Epithelial cell of proximal tubule (primary cell): ENCODE data around the gene TANGO6. TPM values are rescaled to one million over a fixed set of nuclear protein-coding genes. Genes with fewer than 3 reads are reported as not detected.

Experiments used
- DNase-seq: peaks from one replicate; pipeline ENCODE4 v3.0.0-alpha.2; 2011; ENCODE audit warnings: low read depth
- H3K4me3 ChIP-seq: 2 replicates; pipeline ENCODE4 v1.5.1; 2011; ENCODE audit warnings: low read depth, mild to moderate bottlenecking, low read length
- total RNA-seq: library from RNA; depleted of rRNA; stranded (reverse); fragments of >200 nt; gene quantifications from 2 replicates; pipeline ENCODE4 v1.2.3, GENCODE V29; 2015
- TF ChIP-seq, protein P1 (sequence below): conservative IDR thresholded peaks from 2 replicates; pipeline ENCODE4 v1.5.1; 2012; ENCODE audit warnings: low read depth, mild to moderate bottlenecking, low read length

The TANGO6 gene
- total RNA-seq, 1 donor from 2014 or later, result 20.0 TPM

DNA sequence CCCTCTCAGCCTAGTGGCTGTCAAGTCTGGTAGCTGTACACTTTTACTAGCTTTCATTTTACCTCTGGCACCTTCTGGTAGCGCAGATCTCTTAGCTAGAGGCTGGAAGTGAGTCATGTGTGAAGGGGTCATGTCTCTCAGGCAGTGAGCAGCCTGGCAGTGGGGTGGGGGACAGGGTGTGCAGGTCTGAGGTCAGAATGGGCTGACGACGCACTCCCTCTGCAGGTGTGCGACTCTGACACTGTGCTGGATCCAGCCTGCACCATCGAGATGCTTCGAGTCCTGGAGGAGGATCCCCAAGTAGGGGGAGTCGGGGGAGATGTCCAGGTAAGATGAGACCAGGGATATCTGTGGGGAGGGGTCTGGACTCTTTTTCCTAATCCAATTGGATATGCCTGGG is 269.9 kb downstream of the TANGO6 start:
- TF ChIP-seq, protein P1, sequence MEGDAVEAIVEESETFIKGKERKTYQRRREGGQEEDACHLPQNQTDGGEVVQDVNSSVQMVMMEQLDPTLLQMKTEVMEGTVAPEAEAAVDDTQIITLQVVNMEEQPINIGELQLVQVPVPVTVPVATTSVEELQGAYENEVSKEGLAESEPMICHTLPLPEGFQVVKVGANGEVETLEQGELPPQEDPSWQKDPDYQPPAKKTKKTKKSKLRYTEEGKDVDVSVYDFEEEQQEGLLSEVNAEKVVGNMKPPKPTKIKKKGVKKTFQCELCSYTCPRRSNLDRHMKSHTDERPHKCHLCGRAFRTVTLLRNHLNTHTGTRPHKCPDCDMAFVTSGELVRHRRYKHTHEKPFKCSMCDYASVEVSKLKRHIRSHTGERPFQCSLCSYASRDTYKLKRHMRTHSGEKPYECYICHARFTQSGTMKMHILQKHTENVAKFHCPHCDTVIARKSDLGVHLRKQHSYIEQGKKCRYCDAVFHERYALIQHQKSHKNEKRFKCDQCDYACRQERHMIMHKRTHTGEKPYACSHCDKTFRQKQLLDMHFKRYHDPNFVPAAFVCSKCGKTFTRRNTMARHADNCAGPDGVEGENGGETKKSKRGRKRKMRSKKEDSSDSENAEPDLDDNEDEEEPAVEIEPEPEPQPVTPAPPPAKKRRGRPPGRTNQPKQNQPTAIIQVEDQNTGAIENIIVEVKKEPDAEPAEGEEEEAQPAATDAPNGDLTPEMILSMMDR, result no peak
- no peak overlapping the region for H3K4me3 ChIP-seq
- no peak for DNase-seq

DNA sequence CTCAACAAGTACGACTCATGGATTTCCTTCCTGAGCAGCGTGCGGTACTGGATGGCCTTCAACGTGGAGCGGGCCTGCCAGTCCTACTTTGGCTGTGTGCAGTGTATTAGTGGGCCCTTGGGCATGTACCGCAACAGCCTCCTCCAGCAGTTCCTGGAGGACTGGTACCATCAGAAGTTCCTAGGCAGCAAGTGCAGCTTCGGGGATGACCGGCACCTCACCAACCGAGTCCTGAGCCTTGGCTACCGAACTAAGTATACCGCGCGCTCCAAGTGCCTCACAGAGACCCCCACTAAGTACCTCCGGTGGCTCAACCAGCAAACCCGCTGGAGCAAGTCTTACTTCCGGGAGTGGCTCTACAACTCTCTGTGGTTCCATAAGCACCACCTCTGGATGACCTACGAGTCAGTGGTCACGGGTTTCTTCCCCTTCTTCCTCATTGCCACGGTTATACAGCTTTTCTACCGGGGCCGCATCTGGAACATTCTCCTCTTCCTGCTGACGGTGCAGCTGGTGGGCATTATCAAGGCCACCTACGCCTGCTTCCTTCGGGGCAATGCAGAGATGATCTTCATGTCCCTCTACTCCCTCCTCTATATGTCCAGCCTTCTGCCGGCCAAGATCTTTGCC is 271.1 kb downstream of the TANGO6 start:
- no peak overlapping the region for H3K4me3 ChIP-seq
- DNase-seq, result no peak
- TF ChIP-seq, protein P1, result no peak

DNA sequence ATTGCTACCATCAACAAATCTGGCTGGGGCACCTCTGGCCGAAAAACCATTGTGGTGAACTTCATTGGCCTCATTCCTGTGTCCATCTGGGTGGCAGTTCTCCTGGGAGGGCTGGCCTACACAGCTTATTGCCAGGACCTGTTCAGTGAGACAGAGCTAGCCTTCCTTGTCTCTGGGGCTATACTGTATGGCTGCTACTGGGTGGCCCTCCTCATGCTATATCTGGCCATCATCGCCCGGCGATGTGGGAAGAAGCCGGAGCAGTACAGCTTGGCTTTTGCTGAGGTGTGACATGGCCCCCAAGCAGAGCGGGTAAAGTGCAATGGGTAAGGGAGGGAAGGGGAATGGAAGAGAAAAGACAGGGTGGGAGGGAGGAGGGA is 271.6 kb downstream of the TANGO6 start:
- DNase-seq, result no peak
- TF ChIP-seq, protein P1, result no peak

DNA sequence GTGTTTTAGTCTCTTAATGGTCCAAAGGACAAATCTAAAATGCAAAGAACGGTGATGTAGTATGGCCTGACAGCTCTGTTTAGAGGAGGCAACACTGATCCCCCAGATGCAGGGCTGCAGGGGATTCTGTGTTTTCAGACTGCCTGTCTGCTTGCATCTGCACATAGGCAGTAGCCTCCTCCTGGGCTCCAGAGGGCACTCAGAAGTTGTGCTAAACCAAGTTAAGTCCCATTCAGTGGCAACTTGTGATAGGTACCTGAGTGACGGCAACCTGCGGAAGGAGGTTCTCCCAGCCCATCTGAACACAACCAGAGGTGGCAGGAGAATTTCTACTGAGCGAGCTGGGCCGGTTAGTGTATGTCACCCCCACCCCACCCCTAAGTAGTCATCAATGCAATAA is 272.0 kb downstream of the TANGO6 start:
- H3K4me3 ChIP-seq, result no peak overlapping the region
- TF ChIP-seq, protein P1, result no peak
- no peak for DNase-seq

More for the DNA sequence above, 271.6 kb downstream of the TANGO6 start:
- H3K4me3 ChIP-seq, result no peak overlapping the region

DNA sequence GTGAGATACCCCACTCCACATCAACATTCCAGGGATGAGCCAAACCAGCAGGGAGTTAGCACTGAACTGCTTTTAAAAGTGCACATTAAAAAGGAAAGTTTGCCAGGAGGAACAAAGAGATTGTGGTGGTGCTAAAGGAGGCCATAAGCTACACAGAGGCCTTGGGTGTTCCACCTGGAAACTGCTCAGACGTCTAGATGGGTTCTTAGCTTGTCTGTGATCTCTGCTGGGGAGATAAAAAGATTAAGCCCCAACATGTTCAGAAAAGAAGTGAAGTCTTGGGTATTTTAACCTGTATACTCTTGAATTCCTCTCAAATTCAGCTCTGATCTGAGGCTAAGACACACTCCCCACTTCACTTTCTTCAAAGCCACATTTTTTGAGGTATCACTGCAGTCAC is 272.5 kb downstream of the TANGO6 start:
- TF ChIP-seq, protein P1, result no peak
- no peak for DNase-seq
- H3K4me3 ChIP-seq, result no peak overlapping the region

DNA sequence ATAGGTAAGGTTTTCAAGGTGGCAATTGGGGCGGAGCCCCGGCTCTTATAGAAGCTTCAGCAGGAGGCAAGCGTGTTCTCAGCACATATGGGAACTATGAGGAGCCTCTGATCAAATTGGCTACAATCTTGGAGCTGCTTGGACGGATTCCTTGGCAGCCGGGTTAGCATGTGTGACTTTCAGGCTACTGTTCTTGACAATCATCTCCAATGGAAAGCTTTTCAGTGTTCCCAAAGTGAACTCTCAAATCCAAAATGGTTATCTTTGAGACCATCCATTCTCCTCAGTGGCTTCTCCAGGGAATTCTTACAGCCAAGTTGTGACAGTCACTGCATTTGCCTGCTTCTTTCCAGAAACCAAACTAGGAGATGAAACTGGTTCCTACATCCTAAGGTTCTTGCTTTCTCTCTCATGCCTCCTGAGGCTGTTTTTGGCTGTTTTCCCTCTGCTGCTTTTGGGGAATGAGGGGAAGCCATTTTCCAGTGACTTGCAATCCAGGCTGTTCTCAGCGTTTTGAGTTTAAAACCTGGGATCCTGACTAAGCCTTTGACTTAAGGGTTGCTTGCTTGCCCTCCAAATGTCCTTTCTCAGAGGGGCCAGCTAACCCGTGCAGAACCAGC is 273.0 kb downstream of the TANGO6 start:
- H3K4me3 ChIP-seq, result no peak overlapping the region
- TF ChIP-seq, protein P1, result no peak
- no peak for DNase-seq

DNA sequence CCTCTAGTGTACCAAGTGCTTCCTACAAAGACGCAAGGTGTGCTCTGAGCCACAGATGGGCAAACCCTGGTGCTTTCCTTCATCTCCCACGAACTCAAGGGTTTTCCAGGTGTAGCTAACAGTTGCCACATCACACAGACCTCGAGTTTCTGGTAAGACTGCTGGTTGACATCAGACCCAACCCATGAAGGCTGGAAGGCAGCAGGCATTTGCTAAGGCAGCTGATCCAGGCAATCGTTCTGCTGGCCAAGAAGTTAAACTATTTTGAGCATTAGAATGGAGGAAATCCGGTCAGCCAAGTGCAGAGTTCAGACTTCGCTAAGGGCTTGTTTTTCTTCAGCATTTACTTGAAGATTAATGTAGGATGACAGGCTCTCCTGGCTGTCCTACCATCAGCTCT is 273.6 kb downstream of the TANGO6 start:
- DNase-seq, result no peak
- TF ChIP-seq, protein P1, result no peak
- no peak overlapping the region for H3K4me3 ChIP-seq
